Measurements from ENCODE around the gene FBXO42. TPM values are rescaled to one million over a fixed set of nuclear protein-coding genes. Genes with fewer than 3 reads are reported as not detected.

The FBXO42 gene
- total and polyA plus RNA-seq, 2 experiments from 2014 or later, result 6.0 to 20.7 TPM

DNA sequence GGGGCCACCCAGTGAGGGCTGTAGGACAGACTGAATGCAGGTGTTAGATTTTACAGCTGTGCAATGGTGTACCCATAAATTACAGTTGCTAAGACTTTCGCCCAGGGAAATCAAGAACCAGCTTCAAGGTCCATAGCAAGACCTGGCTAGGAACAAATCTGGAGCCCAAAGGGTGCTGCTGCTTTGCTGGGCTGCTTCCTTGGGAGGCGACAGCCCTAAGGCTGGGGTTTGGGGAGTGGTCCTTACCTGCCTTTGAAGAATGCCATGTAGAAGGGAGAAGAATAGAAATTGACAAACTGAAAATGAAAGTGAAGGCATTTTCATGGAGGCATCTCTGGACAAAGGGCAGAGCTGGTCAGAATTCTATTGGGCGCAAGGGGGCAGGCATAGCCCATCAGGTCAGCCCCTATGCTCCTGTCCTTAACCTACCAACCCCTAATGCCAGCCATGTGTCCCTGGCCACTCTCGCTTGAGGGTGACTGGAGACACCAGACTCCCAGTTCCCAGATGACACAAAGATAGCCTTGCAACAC lies 132.2 kb downstream of the FBXO42 start:
- H3K27me3 ChIP-seq (ENCODE audit: insufficient read depth), result peaks cover 17% of the 10 kb centered on the region
- no peak overlapping the region for H3K27ac Mint-ChIP-seq
- H3K4me2 ChIP-seq, result no peak overlapping the region
- no peak for ATAC-seq
- no peaks in the 10 kb centered on the region for H3K36me3 ChIP-seq (ENCODE audit: insufficient read depth)
- H3K4me3 Mint-ChIP-seq, result no peak overlapping the region
- no peak for DNase-seq (ENCODE audit: low spot score)
- H4K20me1 ChIP-seq (replicated peaks; ENCODE audit: insufficient read depth), result no peaks in the 10 kb centered on the region
- H3K9me3 Mint-ChIP-seq, result no peaks in the 10 kb centered on the region; the same call in 2 of the 3 replicates
- no peaks in the 10 kb centered on the region for H3K9me2 ChIP-seq (ENCODE audit: insufficient read depth)
- no peak overlapping the region for H2AFZ ChIP-seq
- no peak overlapping the region for H3K27ac ChIP-seq (ENCODE audit: low read depth)
- no peaks in the 10 kb centered on the region for H3K79me2 ChIP-seq (replicated peaks; ENCODE audit: insufficient read depth)
- H3K36me3 Mint-ChIP-seq (ENCODE audit: low read depth), result no peaks in the 10 kb centered on the region
- no peak for TF ChIP-seq POLR2AphosphoS5 (IDR thresholded peaks at IDR 0.05; ENCODE audit: low read depth)
- TF ChIP-seq CTCF (conservative IDR thresholded peaks at IDR 0.05; ENCODE audit: low read depth in 2 of 2), result peak in 1 of 2 experiments; percentile 35; a peak in 2 of 4 replicates
- H3F3A ChIP-seq (replicated peaks; ENCODE audit: low read depth), result peaks cover 4% of the 10 kb centered on the region; the same call in 1 of the 2 replicates
- H3K4me3 ChIP-seq, result no peak overlapping the region
- peaks cover 5% of the 10 kb centered on the region for H3K4me1 Mint-ChIP-seq
- H3K27me3 Mint-ChIP-seq (ENCODE audit: insufficient read depth, low read depth, poor library complexity), result peaks cover 29% of the 10 kb centered on the region
- peaks cover 12% of the 10 kb centered on the region; the same call in 1 of the 2 replicates for H3K4me1 ChIP-seq (ENCODE audit: insufficient read depth)

GRCh38 chr1:16218674-16219071 lies 133.6 kb downstream of the FBXO42 start:
- Histone ChIP-seq H3K4me1 (ENCODE audit: insufficient read depth) (peaks cover 12% of the 10 kb centered on the region; the same call in 1 of the 2 replicates), H3K79me2 (replicated peaks; ENCODE audit: insufficient read depth) (no peaks in the 10 kb centered on the region), H3F3A (replicated peaks; ENCODE audit: low read depth) (peaks cover 4% of the 10 kb centered on the region; the same call in 1 of the 2 replicates), H3K4me2 (no peak overlapping the region), H3K27ac (ENCODE audit: low read depth) (no peak overlapping the region), H3K9me2 (ENCODE audit: insufficient read depth) (no peaks in the 10 kb centered on the region), H2AFZ (no peak overlapping the region), H3K27me3 (ENCODE audit: insufficient read depth) (peaks cover 8% of the 10 kb centered on the region), H3K4me3 (no peak overlapping the region), H3K36me3 (ENCODE audit: insufficient read depth) (no peaks in the 10 kb centered on the region), H4K20me1 (replicated peaks; ENCODE audit: insufficient read depth) (no peaks in the 10 kb centered on the region)
- no peak overlapping the region for H3K27ac Mint-ChIP-seq
- H3K4me1 Mint-ChIP-seq, result peaks cover 5% of the 10 kb centered on the region
- TF ChIP-seq POLR2AphosphoS5 (IDR thresholded peaks at IDR 0.05; ENCODE audit: low read depth) (no peak), CREB1 (CRISPR knock-in tag; IDR thresholded peaks at IDR 0.05; ENCODE audit: low read depth) (no peak), NANOG (IDR thresholded peaks at IDR 0.05; ENCODE audit: borderline replicate concordance) (no peak), EZH2phosphoT487 (IDR thresholded peaks at IDR 0.05; ENCODE audit: unreplicated experiment) (no peak)
- TF ChIP-seq, protein P1, sequence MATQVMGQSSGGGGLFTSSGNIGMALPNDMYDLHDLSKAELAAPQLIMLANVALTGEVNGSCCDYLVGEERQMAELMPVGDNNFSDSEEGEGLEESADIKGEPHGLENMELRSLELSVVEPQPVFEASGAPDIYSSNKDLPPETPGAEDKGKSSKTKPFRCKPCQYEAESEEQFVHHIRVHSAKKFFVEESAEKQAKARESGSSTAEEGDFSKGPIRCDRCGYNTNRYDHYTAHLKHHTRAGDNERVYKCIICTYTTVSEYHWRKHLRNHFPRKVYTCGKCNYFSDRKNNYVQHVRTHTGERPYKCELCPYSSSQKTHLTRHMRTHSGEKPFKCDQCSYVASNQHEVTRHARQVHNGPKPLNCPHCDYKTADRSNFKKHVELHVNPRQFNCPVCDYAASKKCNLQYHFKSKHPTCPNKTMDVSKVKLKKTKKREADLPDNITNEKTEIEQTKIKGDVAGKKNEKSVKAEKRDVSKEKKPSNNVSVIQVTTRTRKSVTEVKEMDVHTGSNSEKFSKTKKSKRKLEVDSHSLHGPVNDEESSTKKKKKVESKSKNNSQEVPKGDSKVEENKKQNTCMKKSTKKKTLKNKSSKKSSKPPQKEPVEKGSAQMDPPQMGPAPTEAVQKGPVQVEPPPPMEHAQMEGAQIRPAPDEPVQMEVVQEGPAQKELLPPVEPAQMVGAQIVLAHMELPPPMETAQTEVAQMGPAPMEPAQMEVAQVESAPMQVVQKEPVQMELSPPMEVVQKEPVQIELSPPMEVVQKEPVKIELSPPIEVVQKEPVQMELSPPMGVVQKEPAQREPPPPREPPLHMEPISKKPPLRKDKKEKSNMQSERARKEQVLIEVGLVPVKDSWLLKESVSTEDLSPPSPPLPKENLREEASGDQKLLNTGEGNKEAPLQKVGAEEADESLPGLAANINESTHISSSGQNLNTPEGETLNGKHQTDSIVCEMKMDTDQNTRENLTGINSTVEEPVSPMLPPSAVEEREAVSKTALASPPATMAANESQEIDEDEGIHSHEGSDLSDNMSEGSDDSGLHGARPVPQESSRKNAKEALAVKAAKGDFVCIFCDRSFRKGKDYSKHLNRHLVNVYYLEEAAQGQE (IDR thresholded peaks at IDR 0.05; ENCODE audit: unreplicated experiment), result no peak
- peaks cover 21% of the 10 kb centered on the region for H3K27me3 Mint-ChIP-seq (ENCODE audit: insufficient read depth, low read depth, poor library complexity)
- DNase-seq (ENCODE audit: low spot score) (no peak), ATAC-seq (no peak)
- H3K9me3 Mint-ChIP-seq, result no peaks in the 10 kb centered on the region; the same call in 2 of the 3 replicates
- H3K36me3 Mint-ChIP-seq (ENCODE audit: low read depth), result no peaks in the 10 kb centered on the region
- peak overlapping the region; percentile 32; the same call in 1 of the 3 replicates for H3K4me3 Mint-ChIP-seq
